Inflammatory macrophage treated with lipopolysaccharide for 4 hours (primary cell): ENCODE data around the gene SMC4.
"Not testable (repeated sequence)": the region's sequence is repeated elsewhere in the genome, so short reads cannot be mapped to it uniquely, and the experiment has no call there.

ENCODE experiments used
- DNase-seq: peaks from one replicate; pipeline ENCODE4 v3.0.0-alpha.2; 2020

Gene SMC4

GRCh38 chr3:160399125-160400029 is at the start of gene SMC4, which contains the start of gene IFT80:
Gene SMC4, plus strand, starts transcription at chr3:160399650. Its CDS starts 1,177 bp downstream, at chr3:160400827.
Gene IFT80, minus strand, starts transcription at chr3:160399225. Its CDS starts 14,625 bp downstream, at chr3:160384600.
- peak; percentile 96 for DNase-seq

- DNase-seq, result no peak
Measured at GRCh38 chr3:160355826-160356225, 43.6 kb upstream of the SMC4 start.

- not testable (repeated sequence) for DNase-seq
Measured at GRCh38 chr3:160362896-160363295, 36.6 kb upstream of the SMC4 start.

GRCh38 chr3:160365869-160366522 is 33.5 kb upstream of the SMC4 start:
- DNase-seq, result no peak

GRCh38 chr3:160368804-160369203 is 30.6 kb upstream of the SMC4 start:
- peak; percentile 46 for DNase-seq

- DNase-seq, result no peak
Measured at GRCh38 chr3:160369784-160370183, 29.7 kb upstream of the SMC4 start.

GRCh38 chr3:160370987-160371857 is 28.2 kb upstream of the SMC4 start:
- DNase-seq, result no peak

GRCh38 chr3:160372780-160373179 is 26.7 kb upstream of the SMC4 start:
- no peak for DNase-seq

DNA sequence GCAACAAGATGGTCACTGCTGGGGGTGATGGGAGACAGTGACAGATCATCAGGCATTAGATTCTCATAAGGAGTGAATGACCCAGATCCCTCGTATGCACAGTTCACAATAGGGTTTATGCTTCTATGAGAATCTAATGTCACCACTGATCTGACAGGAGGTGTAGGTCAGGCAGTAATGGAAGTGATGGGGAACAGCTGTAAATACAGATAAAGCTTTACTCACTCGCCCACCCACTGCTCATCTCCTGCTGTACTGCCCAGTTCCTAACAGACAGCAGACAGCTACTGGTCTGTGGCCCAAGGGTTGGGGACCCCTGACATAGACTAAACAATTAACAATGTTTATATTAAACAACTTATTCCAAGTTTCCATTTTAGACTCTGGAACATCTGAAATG is 25.8 kb upstream of the SMC4 start:
- DNase-seq, result no peak

GRCh38 chr3:160374472-160374871 is 25.0 kb upstream of the SMC4 start:
- no peak for DNase-seq

DNA sequence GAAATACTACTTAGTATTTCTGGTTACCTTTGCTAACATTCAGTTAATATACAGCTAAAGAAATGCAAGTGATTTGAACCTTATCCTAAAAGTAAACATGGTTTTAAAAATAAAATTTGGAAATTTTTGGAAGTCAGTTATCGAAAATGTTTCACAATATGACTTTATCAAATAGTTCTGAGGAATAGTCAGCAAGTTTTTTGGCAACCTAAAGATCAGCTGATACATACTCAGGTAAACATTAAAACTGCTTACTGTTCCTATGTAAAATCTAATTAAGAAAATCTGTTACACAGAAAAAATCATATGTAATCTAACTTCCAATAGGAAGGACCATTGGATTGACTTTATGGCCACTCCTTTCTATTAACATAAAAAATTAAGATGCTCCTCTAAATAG is 24.5 kb upstream of the SMC4 start:
- DNase-seq, result no peak

- no peak for DNase-seq
Measured at GRCh38 chr3:160376681-160377080, 22.8 kb upstream of the SMC4 start.

DNA sequence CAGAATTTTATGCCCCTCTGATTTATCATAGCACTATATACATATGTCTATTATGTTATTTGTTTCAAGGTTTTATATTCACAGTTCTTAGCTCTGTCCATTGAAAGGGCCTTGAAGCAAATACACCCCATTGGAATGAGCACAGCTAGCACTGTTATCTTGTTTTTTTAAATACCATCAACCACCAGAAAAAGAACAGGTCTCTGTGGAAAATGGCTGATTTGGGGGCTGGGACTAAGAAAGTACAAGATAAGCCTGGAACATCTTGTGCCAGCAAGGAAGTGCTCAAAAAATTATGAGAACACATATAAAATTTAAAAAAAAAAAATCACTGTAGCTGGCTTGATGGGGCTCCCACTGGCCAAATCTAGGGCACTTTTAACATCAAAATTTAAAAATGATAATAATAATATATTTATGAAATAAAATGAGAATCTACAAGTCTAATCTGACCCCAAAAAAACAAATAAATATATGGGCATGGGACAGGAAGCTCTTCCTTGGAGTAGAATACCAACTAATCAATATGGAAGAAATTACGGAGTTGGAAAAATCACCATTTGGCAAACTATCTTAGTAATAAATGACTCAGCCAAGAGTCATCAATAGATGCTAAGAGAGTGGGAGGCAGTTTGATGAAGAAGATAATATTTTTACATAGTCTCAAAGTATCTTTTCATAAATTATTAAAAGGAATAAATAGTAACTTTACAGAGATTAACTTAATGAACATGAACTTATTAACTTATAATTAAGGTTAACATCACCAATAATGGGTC is 20.9 kb upstream of the SMC4 start:
- DNase-seq, result no peak

DNA sequence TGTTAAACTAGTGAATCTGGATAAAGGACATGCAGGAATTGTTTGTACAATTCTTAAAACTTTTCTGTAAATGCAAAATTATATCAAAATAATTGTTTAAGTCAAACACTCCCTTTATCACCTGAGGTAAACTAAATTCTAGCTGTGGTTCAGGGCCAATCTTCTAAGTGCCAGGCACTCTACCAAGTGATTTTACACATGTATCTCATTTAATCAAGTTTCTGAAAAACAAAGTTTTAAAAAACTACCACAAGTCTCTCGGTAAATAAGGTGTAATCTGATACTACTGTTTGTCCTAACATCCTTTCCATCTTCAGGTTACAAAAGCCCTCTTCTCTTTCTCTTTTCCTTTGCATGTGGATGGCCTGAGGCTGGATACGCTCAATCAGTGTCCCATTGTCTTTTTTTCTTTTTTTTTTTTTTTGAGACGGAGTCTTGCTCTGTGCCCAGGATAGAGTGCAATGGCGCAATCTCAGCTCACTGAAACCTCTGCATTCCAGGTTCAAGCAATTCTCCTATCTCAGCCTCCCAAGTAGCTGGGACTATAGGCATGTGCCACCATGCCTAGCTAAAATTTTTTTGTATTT is 19.7 kb upstream of the SMC4 start:
- no peak for DNase-seq

DNA sequence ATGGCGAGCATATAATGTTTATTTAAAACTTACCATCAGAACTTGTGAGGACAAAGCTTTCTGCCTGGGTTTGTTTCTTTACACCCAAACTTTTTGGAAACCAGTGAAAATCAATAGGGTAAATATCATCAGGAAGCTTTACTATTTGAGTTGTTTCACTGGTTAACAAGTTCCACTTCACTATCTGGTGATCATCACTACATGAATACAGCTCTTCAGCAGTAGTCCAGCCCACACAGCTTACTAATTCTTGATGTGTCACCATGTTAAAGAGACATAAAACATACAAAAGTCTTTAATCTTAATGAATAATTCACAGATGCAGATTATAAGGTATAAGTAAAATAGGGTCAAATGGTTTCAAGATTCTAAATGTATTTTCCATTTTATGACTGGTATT is 18.0 kb upstream of the SMC4 start:
- DNase-seq, result peak; percentile 32

DNA sequence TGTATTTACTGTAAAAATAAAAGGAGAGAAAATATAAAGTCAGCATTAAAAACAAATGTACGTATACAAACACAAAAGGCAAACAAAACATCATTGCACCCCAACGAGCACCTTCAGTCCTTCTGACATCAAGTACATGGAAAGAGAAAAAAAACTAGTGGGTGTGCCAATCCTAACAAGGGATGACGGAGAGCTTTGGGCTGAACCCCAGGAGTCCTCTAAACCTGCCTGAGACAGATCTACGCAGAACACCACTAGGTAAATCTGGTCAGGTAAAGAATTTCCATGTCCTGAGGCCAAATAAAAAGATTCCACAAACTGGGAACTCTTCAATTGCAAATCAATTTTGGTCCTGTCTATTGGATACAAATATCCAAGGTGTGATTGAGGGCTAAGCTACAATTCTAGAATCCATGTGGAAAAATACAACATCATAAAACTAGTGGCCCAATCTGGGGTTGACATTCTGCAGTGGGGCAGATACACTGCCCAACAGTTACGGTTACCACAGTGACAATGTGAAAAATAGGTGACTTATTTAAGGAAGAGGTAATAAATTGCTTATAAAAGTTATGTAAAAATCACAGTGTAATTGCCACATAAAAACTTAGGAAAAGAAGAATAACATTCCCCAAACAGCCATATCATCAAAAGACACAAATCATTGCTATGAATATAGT is 14.7 kb upstream of the SMC4 start:
- DNase-seq, result no peak

GRCh38 chr3:160390565-160391138 is 8.8 kb upstream of the SMC4 start:
- no peak for DNase-seq

DNA sequence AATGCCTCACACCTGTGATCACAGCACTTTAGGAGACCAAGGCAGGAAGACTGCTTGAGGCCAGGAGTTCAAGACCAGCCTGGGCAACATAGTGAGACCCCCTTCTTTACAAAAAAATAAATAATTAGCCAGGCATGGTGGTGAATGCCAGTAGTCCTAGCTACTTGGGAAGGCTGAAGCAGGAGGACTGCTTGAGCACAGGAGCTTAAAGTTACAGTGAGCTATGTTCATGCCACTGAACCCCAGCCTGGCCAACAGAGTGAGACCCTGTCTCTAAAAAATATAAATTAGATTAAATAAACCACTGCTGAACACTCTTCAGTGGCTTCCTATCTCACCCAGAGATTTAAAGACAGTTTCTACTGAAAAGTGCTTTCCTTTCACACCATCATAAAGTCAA is 6.7 kb upstream of the SMC4 start:
- no peak for DNase-seq

- DNase-seq, result no peak
Measured at GRCh38 chr3:160393346-160394008, 6.0 kb upstream of the SMC4 start.

DNA sequence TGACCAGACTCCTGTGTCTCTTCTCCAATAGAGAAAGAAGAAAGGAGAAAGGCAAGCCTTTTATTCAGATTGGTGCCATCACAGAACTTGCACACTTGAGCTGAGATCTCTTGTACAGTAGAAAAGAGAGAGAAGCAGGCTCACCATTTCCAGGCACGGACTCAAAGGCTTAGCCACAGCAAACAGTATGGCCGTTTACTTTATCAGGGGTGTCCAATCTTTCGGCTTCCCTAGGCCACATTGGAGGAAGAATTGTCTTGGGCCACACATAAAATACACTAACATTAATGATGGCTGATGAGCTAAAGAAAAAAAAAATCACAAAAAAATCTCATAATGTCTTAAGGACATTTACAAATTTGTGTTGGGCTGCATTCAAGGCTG is 5.4 kb upstream of the SMC4 start:
- no peak for DNase-seq
